Lung (tissue), 16 donors: Measurements from ENCODE around the gene AK6. TPM values are rescaled to one million over a fixed set of nuclear protein-coding genes. Genes with fewer than 3 reads are reported as not detected.

ENCODE experiments used
- ATAC-seq: fragments of 200-7000 bp; cut with Tn5 transposase; one replicate; pipeline ENCODE4 v1.9.1; 2020; ENCODE audit warnings: moderate number of reproducible peaks; ENCODE audit not compliant: insufficient read depth, low FRiP score
- DNase-seq, 3 donors: peaks; one replicate each; pipeline ENCODE4 v3.0.0-alpha.2; 2013 to 2017
- H3K27ac ChIP-seq, 2 donors: one replicate each; pipeline ENCODE4 v1.5.1; 2013; ENCODE audit warnings: mild to moderate bottlenecking in 2 of 2, moderate library complexity in 2 of 2, control low read depth in 1 of 2, inconsistent platforms in 1 of 2, low read depth in 1 of 2, low read length in 1 of 2
- H3K27me3 ChIP-seq, 3 donors: one replicate each; pipeline ENCODE4 v1.5.1; 2013; ENCODE audit warnings: low read length in 2 of 3; ENCODE audit not compliant: control insufficient read depth in 3 of 3, insufficient read depth in 3 of 3
- H3K36me3 ChIP-seq, 4 donors: one replicate each; pipeline ENCODE4 v1.5.1; 2013; ENCODE audit warnings: low read length in 4 of 4, mild to moderate bottlenecking in 1 of 4, moderate library complexity in 1 of 4; ENCODE audit not compliant: control insufficient read depth in 4 of 4, insufficient read depth in 4 of 4
- H3K4me1 ChIP-seq, 5 donors: one replicate each; pipeline ENCODE4 v1.5.1; 2013; ENCODE audit warnings: low read length in 5 of 5, mild to moderate bottlenecking in 2 of 5, moderate library complexity in 1 of 5; ENCODE audit not compliant: control insufficient read depth in 5 of 5, insufficient read depth in 5 of 5
- H3K4me3 ChIP-seq: one replicate; pipeline ENCODE4 v1.5.1; 2013; ENCODE audit warnings: mild to moderate bottlenecking, control low read depth, moderate library complexity
- H3K9ac ChIP-seq, 2 donors: one replicate each; pipeline ENCODE4 v1.5.1; 2013; ENCODE audit warnings: low read length in 2 of 2, control low read depth in 1 of 2; ENCODE audit not compliant: insufficient read depth in 1 of 2
- H3K9me3 ChIP-seq, 4 donors: one replicate each; pipeline ENCODE4 v1.5.1; 2013; ENCODE audit warnings: low read length in 3 of 4, mild to moderate bottlenecking in 1 of 4, moderate library complexity in 1 of 4; ENCODE audit not compliant: control insufficient read depth in 4 of 4, insufficient read depth in 3 of 4
- WGBS, 2 donors: extraction: QIAGEN DNeasy Blood & Tissue Kit; methylation state at CpG; one replicate each; pipeline ENCODE4 v1.1.7; 2013; 5-methylcytosine and 5-hydroxymethylcytosine counted together
- long read RNA-seq, 5 donors: transcript quantifications; one replicate each; lab custom pipeline, GENCODE V29; 2026
- polyA plus RNA-seq, 2 donors: library from polyadenylated mRNA; stranded (reverse); fragments of 200-250 nt; gene quantifications; one replicate each; pipeline ENCODE4 v1.2.1, GENCODE V29; 2013
- total RNA-seq, 2 donors: library from RNA; depleted of rRNA in 1 of 2; stranded (reverse); fragments of >200 nt in 1 of 2; gene quantifications; one replicate each; pipeline ENCODE4 v1.2.1, GENCODE V29; 2014 to 2021
- TF ChIP-seq, protein P1 (sequence below): IDR thresholded peaks from 2 replicates; pipeline ENCODE4 v1.5.1; 2012; ENCODE audit warnings: mild to moderate bottlenecking; ENCODE audit errors: control extremely low read depth, extremely low read depth
- donor health status: control.
- donor health status: control.
- donor health status: Bipolar disorder and iron deficiency.
- donor health status: healthy.
- donor health status: DM: yes; HTN: yes; CAD: no.

Gene AK6
- total RNA-seq: 10 to 100 TPM; 20.6 to 33.1 TPM
- 10 to 100 TPM; 34.4 to 38.0 TPM for polyA plus RNA-seq
- long read RNA-seq, donor 1, transcript AK6-202 (5 exons, 1,648 nt): major isoform, 18 of 77 reads
- long read RNA-seq, donor 1, partial matches to known transcripts: 59 of 77 reads
- long read RNA-seq, donor 1, other reads (novel, unspliced or antisense): 0 of 77 reads
- long read RNA-seq, donor 2, transcript AK6-202 (5 exons, 1,648 nt): major isoform, 10 of 11 reads
- long read RNA-seq, donor 2, partial matches to known transcripts: 0 of 11 reads
- long read RNA-seq, donor 2, other reads (novel, unspliced or antisense): 0 of 11 reads
- long read RNA-seq, donor 3, transcript AK6-202 (5 exons, 1,648 nt): major isoform, 13 of 13 reads
- long read RNA-seq, donor 3, partial matches to known transcripts: 0 of 13 reads
- long read RNA-seq, donor 3, other reads (novel, unspliced or antisense): 0 of 13 reads
- long read RNA-seq, donor 4, transcript AK6-202 (5 exons, 1,648 nt): major isoform, 12 of 12 reads
- long read RNA-seq, donor 4, partial matches to known transcripts: 0 of 12 reads
- long read RNA-seq, donor 4, other reads (novel, unspliced or antisense): 0 of 12 reads
- long read RNA-seq, donor 5, transcript AK6-202 (5 exons, 1,648 nt): major isoform, 36 of 39 reads
- long read RNA-seq, donor 5, partial matches to known transcripts: 0 of 39 reads
- long read RNA-seq, donor 5, other reads (novel, unspliced or antisense): 0 of 39 reads

DNA sequence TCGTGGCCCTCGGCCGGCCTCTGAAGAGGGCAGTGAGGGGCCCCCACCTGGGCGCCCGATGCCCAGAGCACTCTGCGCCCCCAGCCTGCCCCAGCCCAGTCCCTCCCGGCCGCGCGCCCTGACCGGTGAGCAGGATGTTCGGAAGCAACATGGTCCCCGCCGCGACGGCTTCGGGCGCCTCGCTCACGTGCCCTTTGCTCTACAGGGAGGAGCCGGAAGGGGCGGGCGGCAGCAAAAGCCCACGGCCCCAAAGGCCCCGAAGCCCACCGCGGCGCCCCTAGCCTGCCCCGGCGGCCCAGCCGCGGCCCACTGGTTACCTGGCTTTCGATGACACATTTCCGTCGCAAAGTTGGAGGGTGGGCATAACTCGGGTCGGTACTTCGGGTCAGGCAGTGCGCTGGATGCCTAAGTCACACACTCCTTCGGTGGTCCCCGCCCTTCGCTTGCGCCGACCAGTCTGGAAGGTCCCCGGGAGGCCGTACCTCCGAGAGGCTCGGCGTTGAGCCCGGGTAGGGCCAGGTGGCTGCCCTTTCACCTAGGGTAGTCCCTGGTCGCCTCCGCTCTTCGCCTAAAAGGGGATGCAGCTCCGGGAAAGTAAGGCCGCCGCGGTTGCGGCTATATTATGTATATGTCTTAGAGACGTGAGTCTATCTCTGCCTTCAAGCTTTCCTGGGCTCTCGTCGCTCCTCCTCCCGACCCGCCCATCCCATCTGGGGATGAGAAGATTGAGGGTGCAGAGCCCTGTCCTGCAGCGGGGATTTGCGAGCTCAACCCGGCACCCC, at the start of gene AK6, which contains the start of the genes RAD17 and TAF9:
TSS of gene AK6 (minus strand) at position 181 of the 782 bp plus-strand sequence. CDS start at position 151, 30 bp downstream.
TSS of gene RAD17 (plus strand) at position 479 of the 782 bp plus-strand sequence. CDS start 2,391 bp downstream, outside the sequence.
TSS of gene TAF9 (minus strand) at position 181 of the 782 bp plus-strand sequence. CDS start 3,783 bp downstream, outside the sequence.
- 0 to 1% methylated on average over 57 to 66 of the region's 66 CpGs for WGBS, 2 donors
- peak within 1 kb of the TSS; percentile 61 for H3K4me3 ChIP-seq
- peak; percentile 98 for ATAC-seq

DNA sequence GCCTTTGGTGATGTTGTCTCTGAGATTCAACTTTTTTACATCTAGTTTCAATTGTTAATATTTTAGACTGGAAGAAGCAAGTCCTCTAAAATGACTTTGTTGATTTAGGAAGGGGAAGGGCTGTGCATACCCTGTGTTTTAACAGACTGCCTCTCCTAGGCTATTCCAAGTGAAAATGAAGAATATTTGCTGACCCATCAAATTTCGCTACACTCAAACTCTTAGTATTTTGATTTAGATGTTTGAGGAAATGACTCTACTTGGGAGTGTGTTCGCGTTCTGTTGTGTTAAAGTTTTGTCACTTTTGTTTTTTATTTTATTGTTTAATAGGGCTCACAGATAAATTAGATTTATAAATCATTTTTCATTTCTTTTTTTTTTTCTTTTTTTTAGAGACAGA, 49.2 kb upstream of the AK6 start:
- no peak overlapping the region for H3K9ac ChIP-seq
- no peaks in the 10 kb centered on the region for H3K27me3 ChIP-seq
- H3K9me3 ChIP-seq: peaks cover 0 to 2% (median 0%) of the 10 kb centered on the region in 4 donors
- ATAC-seq (no peak), DNase-seq (no peak)
- H3K4me3 ChIP-seq: no peak overlapping the region
- peaks cover 0 to 3% (median 0%) of the 10 kb centered on the region in 5 donors for H3K4me1 ChIP-seq
- 89 to 90% methylated on average over 3 of the region's 3 CpGs for WGBS, 2 donors
- H3K27ac ChIP-seq: no peak overlapping the region
- H3K36me3 ChIP-seq: peaks cover 0 to 11% (median 1%) of the 10 kb centered on the region in 4 donors
- TF ChIP-seq, protein P1, sequence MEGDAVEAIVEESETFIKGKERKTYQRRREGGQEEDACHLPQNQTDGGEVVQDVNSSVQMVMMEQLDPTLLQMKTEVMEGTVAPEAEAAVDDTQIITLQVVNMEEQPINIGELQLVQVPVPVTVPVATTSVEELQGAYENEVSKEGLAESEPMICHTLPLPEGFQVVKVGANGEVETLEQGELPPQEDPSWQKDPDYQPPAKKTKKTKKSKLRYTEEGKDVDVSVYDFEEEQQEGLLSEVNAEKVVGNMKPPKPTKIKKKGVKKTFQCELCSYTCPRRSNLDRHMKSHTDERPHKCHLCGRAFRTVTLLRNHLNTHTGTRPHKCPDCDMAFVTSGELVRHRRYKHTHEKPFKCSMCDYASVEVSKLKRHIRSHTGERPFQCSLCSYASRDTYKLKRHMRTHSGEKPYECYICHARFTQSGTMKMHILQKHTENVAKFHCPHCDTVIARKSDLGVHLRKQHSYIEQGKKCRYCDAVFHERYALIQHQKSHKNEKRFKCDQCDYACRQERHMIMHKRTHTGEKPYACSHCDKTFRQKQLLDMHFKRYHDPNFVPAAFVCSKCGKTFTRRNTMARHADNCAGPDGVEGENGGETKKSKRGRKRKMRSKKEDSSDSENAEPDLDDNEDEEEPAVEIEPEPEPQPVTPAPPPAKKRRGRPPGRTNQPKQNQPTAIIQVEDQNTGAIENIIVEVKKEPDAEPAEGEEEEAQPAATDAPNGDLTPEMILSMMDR: no peak

More for the DNA sequence above, at the start of gene AK6, which contains the start of the genes RAD17 and TAF9:
- TF ChIP-seq, protein P1: no peak
- DNase-seq: peak; percentile 94 to 96 (median 94)
- Histone ChIP-seq H3K4me1 (peaks cover 3 to 19% (median 7%) of the 10 kb centered on the region in 5 donors), H3K27me3 (no peaks in the 10 kb centered on the region), H3K9me3 (no peaks in the 10 kb centered on the region), H3K36me3 (peaks cover 9 to 17% (median 12%) of the 10 kb centered on the region in 4 donors), H3K9ac (peak within 1 kb of the TSS; percentile 91 to 96), H3K27ac (peak within 1 kb of the TSS; percentile 98 to 100)

DNA sequence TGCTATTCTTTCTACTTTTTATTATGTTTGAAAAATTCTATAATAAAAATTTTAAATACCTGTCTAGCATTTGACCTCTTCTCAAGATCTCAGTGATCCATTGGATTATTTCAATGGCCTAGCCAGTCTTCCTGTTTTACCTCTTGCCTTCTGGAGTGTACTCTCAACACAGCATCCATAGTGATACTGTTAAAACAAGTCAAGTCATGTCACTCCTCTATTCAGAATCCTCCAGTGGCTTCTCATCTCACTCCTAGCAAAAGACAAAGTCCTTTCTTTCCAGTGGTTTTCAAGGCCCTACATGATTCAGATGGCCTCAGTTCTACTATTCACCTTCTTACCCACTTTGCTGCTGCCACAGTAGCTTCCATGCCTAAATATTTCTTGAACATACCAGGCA, 47.4 kb upstream of the AK6 start:
- TF ChIP-seq, protein P1: no peak
- Histone ChIP-seq H3K27me3 (no peaks in the 10 kb centered on the region), H3K4me3 (no peak overlapping the region), H3K27ac (no peak overlapping the region), H3K9me3 (no peaks in the 10 kb centered on the region), H3K9ac (no peak overlapping the region), H3K4me1 (peaks cover 0 to 3% (median 0%) of the 10 kb centered on the region in 5 donors), H3K36me3 (peaks cover 1 to 11% (median 3%) of the 10 kb centered on the region in 4 donors)
- ATAC-seq (no peak), DNase-seq (no peak)
